Measurements from ENCODE around the gene ZG16B.

Gene ZG16B

DNA sequence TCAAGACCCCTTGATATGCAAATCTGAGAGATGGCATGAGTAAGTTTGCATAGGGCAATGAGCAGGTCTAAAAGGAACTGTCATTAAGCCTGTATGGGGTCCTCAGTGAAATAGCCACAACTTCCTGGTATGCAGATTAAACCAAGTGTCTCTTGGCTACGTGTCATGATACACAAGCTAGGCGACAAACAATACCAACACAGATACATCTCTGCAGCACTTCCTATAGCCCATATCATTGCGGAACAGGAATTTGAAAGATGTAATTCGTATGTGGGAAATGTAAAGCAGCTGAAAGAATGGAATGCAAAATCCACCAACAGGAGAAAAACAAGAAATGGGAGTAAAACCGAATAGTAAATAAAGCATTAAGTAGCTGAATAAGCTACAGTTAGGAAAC, 15.0 kb downstream of the ZG16B start:
- DNase-seq (ENCODE audit: low read depth in 3 of 3): no peak

DNA sequence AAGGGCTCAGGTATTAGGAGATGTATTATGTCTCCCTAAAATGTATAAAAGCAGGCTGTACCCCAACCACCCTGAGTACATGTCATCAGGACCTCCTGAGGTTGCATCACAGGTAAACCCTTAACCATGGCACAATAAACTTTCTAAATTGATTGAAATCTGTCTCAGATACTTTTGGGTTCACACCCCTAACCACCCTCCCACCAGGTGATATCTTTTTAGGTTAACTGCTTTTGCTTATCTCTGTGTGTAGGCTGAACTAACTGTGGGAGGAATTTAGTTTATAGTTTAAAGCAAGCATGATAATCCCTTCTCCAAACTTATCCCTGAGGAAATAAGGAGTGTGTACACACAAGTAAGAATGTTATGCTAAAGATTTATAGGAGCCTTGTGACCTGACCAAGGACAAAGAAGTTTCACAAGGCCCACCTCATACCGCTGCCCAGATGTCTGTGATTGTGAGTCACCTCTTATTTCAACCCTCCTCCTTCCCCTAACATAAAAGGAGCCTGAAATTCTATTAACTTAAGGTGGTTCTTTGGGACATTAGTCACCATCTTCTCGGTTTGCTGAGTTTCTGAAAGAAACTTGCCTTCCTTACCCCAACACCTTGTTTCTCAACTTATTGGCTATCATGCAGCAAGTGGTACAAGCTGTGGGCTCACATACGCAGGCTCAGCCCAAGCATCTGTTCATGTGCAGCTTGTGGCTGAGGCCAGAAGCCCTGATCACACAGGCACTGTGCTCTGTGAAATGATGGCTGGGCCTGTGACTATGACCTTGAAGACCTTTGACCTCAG, 16.6 kb downstream of the ZG16B start:
- no peak for DNase-seq (ENCODE audit: low read depth in 3 of 3)

DNA sequence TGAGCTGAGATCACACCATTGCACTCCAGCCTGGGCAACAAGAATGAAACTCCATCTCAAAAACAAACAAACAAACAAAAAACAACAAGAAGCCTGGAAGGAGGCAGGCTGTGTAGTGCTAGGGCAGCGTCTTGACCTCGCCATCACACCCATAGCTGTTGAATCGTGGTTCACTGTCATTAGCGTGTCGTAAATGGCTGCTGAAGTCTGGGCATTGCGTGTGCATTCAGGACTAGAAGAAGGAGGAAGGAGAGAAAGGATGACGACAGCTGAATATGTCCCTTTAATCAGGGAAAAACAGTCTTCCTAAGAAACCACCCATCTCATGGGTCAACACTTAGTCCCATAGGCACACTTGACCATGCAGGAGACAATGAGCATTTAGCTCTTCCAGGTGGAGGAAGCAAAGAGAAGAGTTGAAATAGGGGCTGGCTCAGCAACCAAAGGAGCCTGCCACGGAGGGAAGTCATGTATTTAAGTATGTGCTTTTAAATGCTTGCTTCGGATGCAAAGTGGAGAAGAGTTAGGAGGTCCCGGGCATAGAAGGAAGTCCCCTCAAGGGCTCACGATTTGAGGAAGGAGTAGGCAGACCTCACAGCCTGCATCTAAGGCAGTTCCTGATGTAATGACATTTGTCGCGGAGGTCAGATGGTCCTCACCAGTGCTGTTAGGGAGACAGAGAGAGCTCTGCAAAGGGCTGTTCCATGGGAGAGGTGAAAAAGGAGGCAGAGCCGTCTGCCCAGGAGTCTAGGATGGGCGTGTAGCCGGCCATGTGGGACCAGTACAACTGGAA, 19.0 kb downstream of the ZG16B start:
- no peak for DNase-seq (ENCODE audit: low read depth in 3 of 3)

DNA sequence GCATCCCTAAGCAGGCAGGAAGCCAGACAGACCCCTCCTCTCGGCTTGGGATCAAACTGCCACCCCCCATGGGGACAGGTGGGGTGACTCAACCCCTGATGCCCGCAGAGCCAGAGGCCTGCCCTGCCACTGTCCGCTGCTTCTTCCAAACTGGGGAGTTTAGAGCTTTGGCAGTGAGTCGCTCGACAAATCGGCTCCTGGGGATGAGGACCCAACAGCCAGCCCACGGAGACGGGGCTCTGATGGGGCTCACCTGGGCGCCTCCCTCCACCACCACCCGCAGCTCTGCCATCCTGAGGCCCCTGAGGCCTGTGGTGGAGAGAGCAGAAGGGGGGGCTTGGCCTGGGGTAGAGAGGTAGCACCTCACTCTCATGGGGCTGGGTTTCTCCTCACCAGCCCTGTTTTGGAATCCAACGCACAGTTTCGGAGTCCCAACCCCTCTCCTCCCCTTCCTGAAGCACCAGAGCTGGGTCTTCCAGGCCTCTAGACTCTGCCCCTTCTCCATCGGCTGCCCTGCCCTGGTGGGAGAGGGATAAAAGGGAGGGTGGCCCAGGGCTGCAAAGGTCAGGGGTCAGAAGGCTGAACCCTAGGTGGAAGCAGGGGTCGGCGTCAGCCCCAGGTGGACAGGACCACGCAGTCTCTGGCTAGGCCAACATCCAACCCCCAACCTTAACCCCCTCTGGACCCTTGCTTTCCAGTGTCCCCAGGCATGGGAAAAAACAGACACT, 22.1 kb downstream of the ZG16B start:
- DNase-seq (ENCODE audit: low read depth in 3 of 3): no peak

DNA sequence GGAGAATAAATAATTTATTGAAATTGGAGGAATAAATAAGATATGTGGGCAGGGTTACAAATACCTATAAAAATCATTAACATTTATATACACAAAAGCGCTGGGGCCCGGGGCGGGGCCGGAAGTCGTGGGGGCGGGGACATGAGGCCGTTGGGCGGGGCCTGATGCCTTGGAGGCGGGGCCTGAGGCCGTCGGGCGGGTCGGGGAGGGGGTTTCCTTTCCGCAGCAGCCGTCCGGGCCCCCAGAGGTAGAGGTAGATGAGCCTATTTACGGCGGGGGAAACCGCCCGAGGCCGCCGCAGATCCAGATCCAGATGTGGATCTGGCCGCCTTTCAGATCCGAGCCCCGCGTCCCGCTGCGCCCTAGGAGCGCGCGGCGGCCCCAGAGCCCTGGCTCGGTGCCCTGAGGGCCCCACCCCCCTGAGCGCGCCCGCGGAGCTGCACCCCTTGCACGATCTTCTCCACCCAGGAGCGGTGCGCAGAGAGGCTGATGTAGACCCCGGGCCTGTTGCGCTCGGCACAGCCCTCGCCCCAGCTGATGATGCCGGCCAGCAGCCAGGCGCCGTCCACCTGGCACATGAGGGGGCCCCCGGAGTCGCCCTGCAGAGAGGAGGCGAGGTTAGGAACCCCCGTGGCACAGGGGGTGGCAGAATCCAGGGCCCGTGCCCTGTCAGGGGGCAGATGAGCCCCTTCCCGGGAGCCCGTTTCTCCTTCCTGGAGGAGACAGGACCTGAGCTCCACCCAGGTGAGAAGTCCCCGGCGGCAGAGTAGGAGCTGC, 22.8 kb downstream of the ZG16B start:
- DNase-seq (ENCODE audit: low read depth in 3 of 3): no peak

DNA sequence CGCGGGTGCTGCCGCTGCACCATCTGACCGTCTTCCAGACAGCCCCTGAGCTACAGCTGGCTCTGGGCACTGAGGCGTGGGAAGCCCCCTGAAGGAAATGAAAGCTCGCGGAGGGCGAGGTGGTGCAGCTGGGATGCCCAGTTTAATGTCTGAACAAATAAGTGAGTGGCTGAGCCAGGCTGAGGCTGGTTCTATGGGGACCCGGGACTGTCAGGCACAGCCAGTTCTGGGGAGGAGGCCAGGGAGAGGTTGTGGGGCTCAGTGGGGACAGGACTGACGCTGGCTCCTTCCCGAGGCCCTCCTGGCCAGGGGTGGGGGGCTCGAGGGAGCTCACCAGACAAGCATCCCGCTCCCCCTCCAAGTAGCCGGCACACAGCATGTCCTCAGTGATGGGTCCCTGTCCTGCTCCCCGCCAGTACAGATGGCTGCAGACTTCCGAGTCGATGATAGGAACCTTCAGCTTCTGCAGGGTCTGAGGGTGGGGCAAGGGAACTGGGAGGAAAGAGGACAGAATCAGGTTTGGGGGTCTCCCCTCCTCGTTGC, 23.5 kb downstream of the ZG16B start:
- no peak for DNase-seq (ENCODE audit: low read depth in 3 of 3)

DNA sequence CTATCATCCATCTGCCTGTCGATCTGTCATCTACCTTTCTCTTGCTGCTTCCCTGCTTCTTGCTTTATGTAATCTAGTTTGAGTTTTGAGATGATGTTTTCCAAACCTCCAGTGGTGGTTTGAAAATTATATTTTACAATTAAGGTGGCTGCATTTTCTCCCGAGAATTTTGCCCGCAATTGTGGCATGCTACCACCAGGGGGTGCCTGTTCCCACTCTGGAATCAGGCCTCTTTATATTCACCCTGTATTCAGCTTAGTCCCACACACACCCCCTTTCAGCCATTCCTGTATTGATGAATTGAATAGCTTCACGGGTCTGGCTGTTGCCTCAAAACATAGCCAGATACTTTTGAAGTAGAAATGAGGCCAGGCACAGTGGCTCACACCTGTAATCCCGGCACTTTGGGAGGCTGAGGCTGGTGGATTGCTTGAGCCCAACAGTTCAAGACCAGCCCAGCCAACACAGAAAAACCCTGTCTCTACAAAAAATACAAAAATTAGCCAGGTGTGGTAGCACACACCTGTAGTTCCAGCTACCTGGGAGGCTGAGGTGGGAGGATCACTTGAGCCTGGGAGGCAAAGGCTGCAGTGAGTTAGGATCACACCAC, 24.7 kb downstream of the ZG16B start:
- DNase-seq (ENCODE audit: low read depth in 3 of 3): no peak

DNA sequence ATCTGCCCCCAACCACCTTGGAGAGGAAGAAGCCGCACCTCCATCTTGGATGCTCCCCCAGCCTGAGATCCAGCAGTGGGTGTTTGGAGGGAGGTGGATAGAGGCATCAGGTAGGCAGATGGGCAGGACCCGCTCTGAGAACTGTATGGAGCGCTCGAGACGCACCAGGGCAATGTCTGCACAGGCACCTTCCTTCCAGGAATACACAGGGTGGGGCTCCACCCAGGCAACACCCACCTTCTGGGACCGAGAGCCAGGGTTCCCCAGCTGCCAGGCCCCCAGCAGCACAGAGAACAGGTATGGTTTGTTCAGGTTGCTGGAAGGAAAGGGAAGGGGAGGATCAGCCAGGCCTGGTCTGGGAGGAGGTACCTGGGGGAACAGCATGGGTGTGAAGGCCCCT, 25.4 kb downstream of the ZG16B start:
- DNase-seq (ENCODE audit: low read depth in 3 of 3): no peak

DNA sequence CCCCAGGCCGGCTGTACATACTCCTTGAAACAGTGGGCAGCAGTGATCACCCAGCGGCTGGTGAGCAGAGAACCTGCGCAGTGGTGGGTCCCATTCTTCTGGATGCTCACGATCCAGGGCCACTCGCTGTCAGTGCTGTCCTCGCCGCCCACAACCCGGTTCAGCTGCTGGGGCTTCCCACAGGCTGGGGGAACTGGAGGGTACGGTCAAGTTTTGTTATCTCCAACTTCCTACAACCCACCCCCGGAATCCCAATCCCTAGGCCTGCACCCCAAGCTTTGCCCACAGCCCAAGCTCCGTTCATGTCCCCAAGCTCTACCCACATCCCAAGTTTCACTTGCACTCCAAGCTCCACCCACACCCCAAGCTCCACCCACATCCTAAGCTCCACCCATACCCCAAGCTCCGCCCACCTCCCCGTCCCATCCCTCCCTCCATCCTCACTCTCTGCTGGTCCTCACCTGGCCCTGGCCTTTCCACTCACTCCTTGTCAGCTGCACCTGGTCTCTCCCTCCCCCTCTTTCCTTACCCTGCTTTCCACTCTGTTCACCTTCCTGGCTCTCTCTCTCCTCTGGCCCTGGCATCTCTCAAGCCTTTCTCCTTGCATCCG, 26.1 kb downstream of the ZG16B start:
- DNase-seq (ENCODE audit: low read depth in 3 of 3): no peak

DNA sequence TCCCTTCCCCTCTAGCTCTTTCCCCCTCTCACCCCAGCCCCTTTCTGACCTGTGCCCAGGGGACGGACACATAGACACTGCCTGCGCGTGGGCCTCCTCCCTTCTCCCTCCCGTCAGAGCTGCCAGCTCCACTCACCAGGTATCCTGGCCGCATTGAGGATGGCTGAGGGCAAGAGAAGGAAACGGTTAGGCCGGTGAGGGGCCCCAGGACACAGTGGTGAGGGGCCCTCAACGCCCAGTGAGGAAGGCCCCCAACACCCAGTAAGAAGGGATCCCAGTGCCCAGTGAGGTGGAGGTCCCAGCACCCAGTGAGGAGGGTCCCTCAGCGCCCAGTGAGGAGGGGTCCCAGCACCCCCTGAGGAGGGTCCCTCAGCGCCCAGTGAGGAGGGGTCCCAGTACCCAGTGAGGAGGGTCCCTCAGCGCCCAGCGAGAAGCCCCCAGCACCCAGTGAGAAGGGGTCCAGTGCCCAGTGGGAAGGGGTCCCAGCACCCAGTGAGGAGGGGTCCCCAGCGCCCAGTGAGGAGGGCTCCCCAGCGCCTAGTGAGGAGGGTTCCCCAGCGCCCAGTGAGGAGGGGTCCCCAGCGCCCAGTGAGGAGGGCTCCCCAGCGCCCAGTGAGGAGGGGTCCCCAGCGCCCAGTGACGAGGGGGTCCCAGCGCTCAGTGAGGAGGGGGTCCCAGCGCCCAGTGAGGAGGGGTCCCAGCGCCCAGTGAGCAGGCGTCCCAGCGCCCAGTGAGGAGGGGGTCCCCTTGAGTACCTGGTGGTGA, 26.8 kb downstream of the ZG16B start:
- no peak for DNase-seq (ENCODE audit: low read depth in 3 of 3)

DNA sequence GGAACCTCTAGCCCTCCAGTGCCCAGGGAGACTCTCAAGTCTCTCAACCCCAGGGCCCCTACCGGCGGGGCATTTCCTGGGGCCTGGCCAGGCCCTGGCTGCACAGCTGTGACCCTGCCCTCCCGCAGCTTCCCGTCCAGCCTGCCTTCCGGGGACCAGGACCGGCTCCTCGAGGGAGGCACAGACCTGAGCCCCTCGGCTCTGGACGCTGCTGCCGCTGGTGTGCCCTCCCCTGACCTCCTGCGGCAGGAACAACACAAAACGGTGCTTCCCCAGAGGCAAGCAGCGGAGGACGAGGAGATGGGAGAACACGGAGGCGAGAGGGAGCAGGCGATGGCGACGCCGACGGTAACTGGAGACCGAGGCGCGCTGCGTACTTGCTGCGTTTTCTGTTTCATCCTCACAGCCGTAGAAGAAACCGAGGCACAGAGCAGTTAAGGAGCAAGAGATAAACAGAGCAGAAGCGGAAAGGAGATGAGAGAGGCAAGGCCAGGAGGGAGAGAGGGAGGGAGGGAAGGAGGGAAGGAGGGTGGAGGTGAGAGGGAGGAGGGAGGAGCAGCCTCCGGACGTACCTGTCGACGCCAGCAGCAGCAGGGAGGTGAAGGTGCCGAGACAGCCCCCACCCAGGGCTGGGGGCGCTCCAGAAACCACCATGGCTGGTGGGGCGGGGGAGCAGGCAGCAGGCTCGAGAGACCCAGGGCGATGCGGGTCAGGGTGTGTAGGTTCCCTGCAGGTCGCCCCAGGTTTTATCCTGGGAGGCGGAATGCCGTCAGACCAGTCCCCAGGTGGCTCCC, 27.5 kb downstream of the ZG16B start, which contains the start of gene PRSS22:
TSS of gene PRSS22 (minus strand) at position 720 of the 794 bp plus-strand sequence. CDS start at position 654, 66 bp downstream.
- DNase-seq (ENCODE audit: low read depth in 3 of 3): no peak

DNA sequence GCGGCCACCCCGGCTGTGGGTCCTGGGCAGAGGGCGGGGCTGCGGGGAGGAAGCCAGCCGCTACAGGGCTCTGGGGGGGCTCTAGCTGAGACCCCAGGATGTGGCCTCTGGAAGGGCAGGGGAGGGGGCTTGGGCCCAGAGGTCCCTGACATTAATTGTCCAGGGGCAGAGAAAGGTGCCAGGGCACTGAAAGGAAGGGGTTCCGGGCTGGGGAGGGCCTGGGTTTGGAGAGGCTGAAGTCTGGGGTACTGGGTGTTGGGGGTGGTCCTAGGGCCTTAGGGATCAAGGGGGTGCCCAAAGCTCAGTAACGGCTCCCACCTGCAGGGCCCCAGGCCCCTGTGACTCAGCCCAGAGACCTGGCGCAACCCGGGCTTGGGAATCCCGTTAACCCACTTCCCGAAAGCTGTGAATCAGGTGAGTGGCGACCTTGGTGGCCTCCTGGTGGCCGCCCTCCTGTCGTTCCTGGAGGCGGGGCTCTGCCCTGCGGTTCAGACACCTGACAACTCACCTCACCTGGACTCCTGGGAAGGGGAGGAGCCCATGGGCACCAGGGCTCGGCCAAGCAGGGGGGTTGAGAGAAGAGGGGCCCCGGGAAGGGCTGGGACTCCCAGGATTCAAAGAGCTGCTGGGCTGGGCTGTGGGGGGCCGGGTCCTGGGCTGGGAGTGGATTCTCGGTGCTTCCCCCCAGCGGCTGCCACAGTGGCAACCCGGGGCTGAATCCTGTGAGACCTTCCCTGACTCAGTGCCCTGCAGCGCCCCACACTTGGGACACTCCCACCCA, 28.3 kb downstream of the ZG16B start:
- DNase-seq (ENCODE audit: low read depth in 3 of 3): no peak

DNA sequence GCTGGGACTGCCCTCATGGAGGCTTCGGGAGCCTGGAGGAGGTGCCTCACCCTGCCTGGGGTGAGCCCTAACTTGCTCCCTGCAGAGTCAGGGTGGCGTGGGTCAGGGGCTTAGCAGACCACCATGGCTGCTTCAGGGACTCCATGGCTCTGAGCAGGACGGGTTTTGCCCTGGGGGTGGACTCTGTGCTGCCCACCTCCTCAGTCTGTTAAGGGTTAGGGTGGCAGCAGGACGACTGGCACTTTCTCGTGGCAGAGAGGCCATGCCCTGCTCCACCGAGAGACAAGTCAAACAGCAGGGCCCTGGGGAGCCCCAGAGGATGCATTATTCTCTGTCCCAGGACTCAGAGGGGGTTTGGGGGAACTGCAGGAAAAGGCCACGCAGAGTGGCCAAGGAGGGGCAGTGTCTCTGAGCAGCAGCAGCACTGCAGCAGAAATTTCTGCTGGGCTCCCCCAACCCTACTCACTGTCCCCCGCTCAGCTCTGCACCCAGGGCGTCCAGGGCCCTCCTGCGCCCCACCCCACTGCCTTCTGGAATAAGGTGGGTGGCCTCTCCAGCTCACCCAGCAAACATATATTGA, 29.7 kb downstream of the ZG16B start:
- no peak for DNase-seq (ENCODE audit: low read depth in 3 of 3)

DNA sequence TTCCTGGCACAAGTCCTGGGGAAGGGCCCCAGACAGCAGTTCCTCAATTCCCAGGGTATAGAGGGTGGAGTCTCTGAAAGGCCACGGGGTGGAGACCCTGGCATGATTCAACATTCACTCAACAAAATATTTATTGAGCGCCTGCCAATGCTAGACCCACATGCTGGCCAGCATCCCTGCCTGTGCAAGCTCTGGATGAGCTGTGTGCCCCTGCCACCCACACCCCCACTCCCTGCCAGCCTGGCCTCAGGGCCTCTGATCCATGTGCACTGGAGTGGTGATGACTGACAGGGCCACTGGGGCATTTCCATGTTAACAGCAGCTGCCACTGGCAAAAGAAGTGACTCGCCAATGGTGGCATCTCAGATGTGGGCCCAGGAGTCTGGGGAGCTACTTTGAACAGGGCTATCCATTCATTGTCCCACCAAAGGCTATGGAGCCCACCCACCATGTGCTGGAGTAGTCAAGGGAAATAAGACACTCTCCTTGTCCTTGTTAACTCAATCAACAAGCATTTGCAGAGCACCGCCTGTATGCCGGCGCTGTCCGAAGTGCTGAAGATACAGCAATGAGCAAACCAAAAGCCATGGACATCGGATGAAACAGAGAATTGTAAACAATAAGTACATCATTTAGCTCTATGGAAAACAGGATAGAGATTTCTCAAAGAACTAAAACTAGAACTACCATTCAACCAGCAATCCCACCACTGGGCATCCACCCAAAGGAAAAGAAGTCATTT, 30.9 kb downstream of the ZG16B start:
- DNase-seq (ENCODE audit: low read depth in 3 of 3): no peak

DNA sequence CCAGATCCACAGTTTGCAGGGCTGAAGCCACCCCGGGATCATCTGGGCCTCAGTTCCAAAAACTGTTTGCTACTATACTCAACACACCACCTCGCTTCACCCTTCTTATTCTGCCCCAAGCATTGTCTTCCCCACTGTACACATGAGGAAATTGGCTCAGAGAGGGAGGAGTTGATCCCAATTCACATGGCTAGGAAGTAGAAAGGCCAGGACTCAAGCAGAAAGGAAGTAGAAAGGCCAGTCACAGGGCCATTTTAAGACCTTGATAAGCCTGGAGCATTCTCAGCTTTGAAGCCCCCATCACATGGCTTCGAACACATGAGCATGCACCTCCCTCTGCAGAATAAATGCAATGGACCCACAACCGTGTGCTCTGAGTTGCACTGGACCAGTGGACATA, 35.5 kb downstream of the ZG16B start:
- no peak for DNase-seq (ENCODE audit: low read depth in 3 of 3)

DNA sequence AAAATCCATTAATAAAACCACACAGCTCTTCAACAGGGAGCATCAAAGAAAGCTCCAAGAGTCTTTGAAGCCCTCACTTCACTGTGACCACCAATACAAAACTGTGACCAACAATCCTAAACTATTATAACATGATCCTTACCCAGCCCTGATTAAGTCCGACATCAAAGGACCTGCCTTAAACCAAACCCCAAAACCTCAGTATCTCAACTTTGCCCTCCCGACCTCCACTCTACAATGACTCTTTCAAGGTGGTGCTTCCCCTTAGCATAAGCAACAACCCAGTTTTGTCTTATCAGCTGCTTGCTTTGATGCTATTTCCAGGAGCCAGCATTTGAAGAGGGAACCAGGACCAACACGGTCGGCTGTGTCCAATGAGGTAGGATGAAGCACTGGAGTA, 36.3 kb downstream of the ZG16B start:
- no peak for DNase-seq (ENCODE audit: low read depth in 3 of 3)

DNA sequence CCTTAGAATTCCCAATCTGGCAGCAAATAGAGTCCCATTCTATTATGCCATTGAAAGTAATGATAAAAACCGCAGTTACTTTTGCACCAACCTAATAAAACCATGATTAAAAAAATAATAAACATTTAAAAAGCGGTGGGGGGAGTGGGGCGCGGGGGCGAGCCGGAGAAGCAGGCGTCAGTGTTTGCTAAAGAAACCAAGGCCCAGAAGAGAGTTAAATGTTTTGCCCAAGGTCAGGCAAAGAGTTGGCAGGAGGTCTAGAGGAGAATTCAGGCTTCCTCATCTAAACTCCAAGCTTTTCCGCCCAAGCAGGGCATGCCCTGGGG, 37.5 kb downstream of the ZG16B start:
- DNase-seq (ENCODE audit: low read depth in 3 of 3): no peak

Measured in stimulated activated CD4-positive, alpha-beta T cell treated with anti-CD3 and anti-CD28 coated beads, TNF-alpha, amount 100 ng/mL, for 48 hours (primary cell).